Measurements from ENCODE around the gene IFIT1B. TPM values are rescaled to one million over a fixed set of nuclear protein-coding genes. Genes with fewer than 3 reads are reported as not detected.
"Not testable (repeated sequence)": the region's sequence is repeated elsewhere in the genome, so short reads cannot be mapped to it uniquely, and the experiment has no call there.

IFIT1B gene
- total RNA-seq, 1 donor: not detected

DNA sequence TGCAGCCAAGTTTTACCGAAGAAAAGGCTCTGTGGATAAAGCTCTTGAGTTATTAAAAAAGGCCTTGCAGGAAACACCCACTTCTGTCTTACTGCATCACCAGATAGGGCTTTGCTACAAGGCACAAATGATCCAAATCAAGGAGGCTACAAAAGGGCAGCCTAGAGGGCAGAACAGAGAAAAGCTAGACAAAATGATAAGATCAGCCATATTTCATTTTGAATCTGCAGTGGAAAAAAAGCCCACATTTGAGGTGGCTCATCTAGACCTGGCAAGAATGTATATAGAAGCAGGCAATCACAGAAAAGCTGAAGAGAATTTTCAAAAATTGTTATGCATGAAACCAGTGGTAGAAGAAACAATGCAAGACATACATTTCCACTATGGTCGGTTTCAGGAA, 25.2 kb downstream of the IFIT1B start:
- DNase-seq (ENCODE audit: low read depth): no peak
- TF ChIP-seq, protein P1, sequence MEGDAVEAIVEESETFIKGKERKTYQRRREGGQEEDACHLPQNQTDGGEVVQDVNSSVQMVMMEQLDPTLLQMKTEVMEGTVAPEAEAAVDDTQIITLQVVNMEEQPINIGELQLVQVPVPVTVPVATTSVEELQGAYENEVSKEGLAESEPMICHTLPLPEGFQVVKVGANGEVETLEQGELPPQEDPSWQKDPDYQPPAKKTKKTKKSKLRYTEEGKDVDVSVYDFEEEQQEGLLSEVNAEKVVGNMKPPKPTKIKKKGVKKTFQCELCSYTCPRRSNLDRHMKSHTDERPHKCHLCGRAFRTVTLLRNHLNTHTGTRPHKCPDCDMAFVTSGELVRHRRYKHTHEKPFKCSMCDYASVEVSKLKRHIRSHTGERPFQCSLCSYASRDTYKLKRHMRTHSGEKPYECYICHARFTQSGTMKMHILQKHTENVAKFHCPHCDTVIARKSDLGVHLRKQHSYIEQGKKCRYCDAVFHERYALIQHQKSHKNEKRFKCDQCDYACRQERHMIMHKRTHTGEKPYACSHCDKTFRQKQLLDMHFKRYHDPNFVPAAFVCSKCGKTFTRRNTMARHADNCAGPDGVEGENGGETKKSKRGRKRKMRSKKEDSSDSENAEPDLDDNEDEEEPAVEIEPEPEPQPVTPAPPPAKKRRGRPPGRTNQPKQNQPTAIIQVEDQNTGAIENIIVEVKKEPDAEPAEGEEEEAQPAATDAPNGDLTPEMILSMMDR (IDR thresholded peaks at IDR 0.05; ENCODE audit: insufficient read depth, low read length): no peak
- no peak overlapping the region for H3K4me3 ChIP-seq (ENCODE audit: low read depth, low read length)

DNA sequence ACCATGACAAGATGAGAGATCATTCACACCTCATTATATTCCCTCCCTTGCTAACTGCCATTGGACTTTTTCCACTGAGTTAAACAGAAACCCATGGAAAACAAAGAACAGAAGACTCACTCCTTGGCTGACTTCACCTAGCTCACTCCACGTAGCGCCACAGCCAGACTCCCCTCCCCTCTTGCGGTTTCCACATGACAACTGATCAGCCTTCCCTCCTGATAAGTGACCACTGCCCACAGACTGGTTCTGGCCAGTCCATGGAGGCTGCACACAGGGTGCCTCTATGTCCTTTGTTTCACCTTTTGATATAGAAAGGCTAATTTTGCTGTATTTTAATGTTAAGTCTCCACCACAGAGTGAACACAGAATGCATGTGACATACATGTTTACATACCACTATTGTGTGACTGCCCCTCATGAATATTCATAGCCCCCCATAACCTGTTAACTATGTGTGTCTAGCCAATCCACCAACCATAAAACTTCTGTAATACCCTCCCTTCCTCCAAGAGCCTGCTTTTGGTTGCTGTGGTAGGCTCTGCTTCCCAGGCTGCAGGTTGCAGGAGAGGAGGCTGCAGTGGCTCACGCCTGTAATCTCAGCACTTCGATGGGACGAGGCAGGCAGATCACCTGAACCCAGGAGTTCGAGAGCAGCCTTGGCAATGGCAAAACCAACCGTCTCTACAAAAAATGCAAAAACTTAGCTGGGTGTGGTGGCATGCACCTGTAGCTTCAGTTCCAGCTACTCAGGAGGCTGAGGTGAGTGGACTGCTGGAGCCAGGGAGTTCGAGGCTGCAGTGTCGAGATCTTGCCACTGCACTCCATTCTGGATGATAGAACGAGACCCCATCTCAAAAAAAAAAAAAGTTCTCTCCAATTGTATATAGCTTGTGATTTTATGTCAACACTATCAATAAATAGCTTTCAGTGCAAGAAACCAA, 26.5 kb downstream of the IFIT1B start:
- DNase-seq (ENCODE audit: low read depth): no peak
- TF ChIP-seq, protein P1 (IDR thresholded peaks at IDR 0.05; ENCODE audit: insufficient read depth, low read length): no peak
- H3K4me3 ChIP-seq (ENCODE audit: low read depth, low read length): no peak overlapping the region

DNA sequence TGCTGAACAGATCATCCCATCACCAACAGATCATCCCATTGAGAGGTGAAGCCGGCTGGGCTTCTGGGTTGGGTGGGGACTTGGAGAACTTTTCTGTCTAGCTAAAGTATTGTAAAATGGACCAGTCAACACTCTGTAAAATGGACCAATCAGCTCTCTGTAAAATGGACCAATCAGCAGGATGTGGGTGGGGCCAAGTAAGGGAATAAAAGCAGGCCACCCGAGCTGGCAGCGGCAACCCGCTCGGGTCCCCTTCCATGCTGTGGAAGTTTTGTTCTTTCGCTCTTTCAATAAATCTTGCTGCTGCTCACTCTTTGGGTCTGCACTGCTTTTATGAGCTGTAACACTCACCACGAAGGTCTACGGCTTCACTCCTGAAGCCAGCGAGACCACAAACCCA, 28.3 kb downstream of the IFIT1B start:
- not testable (repeated sequence) for DNase-seq (ENCODE audit: low read depth); H3K4me3 ChIP-seq (ENCODE audit: low read depth, low read length)

DNA sequence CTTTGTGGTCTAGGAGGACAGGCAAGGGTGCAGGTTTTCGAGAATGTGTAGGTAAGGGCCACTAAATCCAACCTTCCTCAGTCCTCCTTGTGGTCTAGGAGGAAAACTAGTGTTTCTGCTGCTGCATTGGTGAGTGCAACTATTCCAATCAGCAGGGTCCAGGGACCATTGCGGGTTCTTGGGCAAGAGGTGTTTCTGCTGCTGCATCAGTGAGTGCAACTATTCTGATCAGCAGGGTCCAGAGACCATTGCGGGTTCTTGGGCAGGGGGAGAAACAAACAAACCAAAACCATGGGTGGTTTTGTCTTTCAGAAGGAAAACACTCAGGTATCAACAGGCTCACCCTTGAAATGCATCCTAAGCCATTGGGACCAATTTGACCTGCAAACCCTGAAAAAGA, 29.9 kb downstream of the IFIT1B start:
- not testable (repeated sequence) for H3K4me3 ChIP-seq (ENCODE audit: low read depth, low read length); DNase-seq (ENCODE audit: low read depth)

DNA sequence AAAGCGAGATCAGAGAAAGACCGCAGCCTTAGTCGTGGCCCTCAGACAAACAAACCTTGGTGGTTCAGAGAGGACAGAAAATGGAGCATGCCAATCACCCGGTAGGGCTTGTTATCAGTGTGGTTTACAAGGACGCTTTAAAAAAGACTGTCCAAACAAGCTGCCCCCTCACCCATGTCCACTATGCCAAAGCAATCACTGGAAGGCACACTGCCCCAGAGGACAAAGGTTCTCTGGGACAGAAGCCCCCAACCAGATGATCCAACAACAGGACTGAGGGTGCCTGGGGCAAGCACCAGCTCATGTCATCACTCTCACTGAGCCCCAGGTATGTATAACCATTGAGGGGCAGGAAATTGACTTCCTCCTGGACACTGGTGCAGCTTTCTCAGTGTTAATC, 31.4 kb downstream of the IFIT1B start:
- DNase-seq (ENCODE audit: low read depth): not testable (repeated sequence)

DNA sequence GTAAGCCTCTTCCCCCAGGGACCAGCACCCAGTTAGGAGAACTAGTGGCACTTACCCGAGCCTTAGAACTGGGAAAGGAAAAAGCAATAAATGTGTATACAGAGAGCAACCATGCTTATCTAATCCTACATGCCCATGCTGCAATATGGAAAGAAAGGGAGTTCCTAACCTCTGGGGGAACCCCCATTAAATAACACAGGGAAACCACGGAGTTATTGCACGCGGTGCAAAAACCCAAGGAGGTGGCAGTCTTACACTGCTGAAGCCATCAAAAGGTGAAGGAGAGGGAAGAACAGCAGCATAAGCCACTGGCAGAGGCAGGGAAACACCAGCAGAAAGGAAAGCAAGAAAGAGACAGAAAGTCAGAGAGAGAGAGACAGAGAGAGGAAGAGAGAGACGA, 32.7 kb downstream of the IFIT1B start:
- not testable (repeated sequence) for H3K4me3 ChIP-seq (ENCODE audit: low read depth, low read length); DNase-seq (ENCODE audit: low read depth)

More for the DNA sequence above, 31.4 kb downstream of the IFIT1B start:
- not testable (repeated sequence) for H3K4me3 ChIP-seq (ENCODE audit: low read depth, low read length)

DNA sequence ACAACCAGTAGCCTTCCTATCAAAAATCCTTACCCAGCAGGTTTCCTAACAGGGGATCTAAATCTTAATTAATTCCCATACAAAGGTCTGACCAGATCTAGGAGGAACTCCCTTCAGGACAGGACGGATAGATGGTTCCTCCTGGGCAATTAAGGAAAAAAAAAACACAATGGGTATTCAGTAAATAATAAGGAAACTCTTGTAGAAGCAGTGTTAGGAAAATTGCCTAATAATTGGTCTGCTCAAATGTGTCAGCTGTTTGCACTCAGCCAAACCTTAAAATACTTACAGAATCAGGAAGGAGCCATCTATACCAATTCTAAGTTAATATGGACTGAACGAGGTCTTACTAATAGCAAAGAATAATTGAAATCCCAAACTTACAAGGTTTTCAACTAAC, 33.3 kb downstream of the IFIT1B start:
- DNase-seq (ENCODE audit: low read depth); H3K4me3 ChIP-seq (ENCODE audit: low read depth, low read length): not testable (repeated sequence)

DNA sequence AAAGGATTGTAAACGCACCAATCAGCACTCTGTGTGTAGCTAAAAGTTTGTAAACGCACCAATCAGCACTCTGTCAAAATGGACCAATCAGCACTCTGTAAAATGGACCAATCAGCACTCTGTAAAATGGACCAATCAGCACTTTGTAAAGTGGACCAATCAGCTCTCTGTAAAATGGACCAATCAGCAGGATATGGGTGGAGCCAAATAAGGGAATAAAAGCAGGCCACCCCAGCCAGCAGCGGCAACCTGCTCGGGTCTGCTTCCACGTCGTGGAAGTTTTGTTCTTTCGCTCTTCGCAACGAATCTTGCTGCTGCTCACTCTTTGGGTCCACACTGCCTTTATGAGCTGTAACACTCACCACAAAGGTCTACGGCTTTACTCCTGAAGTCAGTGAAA, 34.4 kb downstream of the IFIT1B start:
- not testable (repeated sequence) for H3K4me3 ChIP-seq (ENCODE audit: low read depth, low read length); DNase-seq (ENCODE audit: low read depth)

DNA sequence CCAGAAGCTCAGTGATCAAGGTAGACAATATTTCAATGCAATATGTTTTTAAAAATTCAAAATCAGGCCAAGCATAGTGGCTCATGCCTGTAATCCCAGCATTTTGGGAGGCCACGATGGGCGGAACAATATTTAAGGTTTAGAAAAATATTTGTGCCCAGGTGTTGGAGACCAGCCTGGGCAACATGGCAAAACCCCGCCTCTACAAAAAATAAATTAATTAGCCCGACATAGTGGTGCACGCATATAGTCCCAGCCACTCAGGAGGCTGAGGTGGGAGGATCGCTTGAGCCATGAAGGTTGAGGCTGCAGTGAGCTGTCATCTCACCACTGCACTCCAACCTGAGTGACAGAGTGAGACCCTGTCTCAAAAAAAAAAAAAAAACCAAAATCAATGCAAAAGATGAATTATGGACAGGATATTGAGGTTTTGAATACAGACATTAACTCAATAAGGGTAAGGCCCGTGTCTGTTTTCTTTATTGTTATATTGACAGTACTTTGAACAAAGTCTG, 35.6 kb downstream of the IFIT1B start:
- DNase-seq (ENCODE audit: low read depth): no peak
- H3K4me3 ChIP-seq (ENCODE audit: low read depth, low read length): no peak overlapping the region

More for the DNA sequence above, 35.6 kb downstream of the IFIT1B start:
- TF ChIP-seq, protein P1 (IDR thresholded peaks at IDR 0.05; ENCODE audit: insufficient read depth, low read length): no peak
